Dermis blood vessel endothelial cell (primary cell): ENCODE results near the gene KLHL40. TPM values are rescaled to one million over a fixed set of nuclear protein-coding genes. Genes with fewer than 3 reads are reported as not detected.

Experiments used
- DNase-seq: peaks from one replicate; pipeline ENCODE4 v3.0.0; 2010
- total RNA-seq: library from RNA; depleted of rRNA; stranded (reverse); fragments of >200 nt; gene quantifications from 2 replicates; pipeline ENCODE4 v1.2.3, GENCODE V29; 2014

KLHL40 gene
- total RNA-seq, 1 donor from 2014 or later, result 0.17 TPM

- DNase-seq, result no peak
Observed at GRCh38 chr3:42691816-42692666, 6.7 kb downstream of the KLHL40 start.

- DNase-seq, result no peak
Observed at GRCh38 chr3:42692667-42693529, 7.6 kb downstream of the KLHL40 start.

GRCh38 chr3:42693530-42693930 lies 8.2 kb downstream of the KLHL40 start:
- no peak for DNase-seq

- DNase-seq, result no peak
Observed at GRCh38 chr3:42694366-42694765, 9.0 kb downstream of the KLHL40 start.

GRCh38 chr3:42696356-42697288 lies 11.3 kb downstream of the KLHL40 start:
- no peak for DNase-seq

GRCh38 chr3:42697289-42698051 lies 12.1 kb downstream of the KLHL40 start:
- no peak for DNase-seq

- no peak for DNase-seq
Observed at GRCh38 chr3:42698216-42698910, 13.0 kb downstream of the KLHL40 start.

GRCh38 chr3:42698911-42699230 lies 13.5 kb downstream of the KLHL40 start:
- no peak for DNase-seq

GRCh38 chr3:42699511-42699971 lies 14.2 kb downstream of the KLHL40 start:
- no peak for DNase-seq

GRCh38 chr3:42700366-42701288 lies 15.3 kb downstream of the KLHL40 start:
- no peak for DNase-seq

- DNase-seq, result peak; percentile 50
Observed at GRCh38 chr3:42701371-42702065, 16.2 kb downstream of the KLHL40 start.

- no peak for DNase-seq
Observed at GRCh38 chr3:42702066-42702951, 17.0 kb downstream of the KLHL40 start, which contains the start of gene HHATL. TSS of gene HHATL (minus strand) at chr3:42702798. CDS start at chr3:42700826, 1,972 bp downstream.

GRCh38 chr3:42702982-42703694 lies 17.8 kb downstream of the KLHL40 start:
- DNase-seq, result no peak

GRCh38 chr3:42703695-42704025 lies 18.3 kb downstream of the KLHL40 start:
- no peak for DNase-seq

- DNase-seq, result no peak
Observed at GRCh38 chr3:42704136-42704841, 19.0 kb downstream of the KLHL40 start.

GRCh38 chr3:42705058-42705767 lies 19.9 kb downstream of the KLHL40 start:
- no peak for DNase-seq
